Measurements from ENCODE around the gene TTC7B.

DNA sequence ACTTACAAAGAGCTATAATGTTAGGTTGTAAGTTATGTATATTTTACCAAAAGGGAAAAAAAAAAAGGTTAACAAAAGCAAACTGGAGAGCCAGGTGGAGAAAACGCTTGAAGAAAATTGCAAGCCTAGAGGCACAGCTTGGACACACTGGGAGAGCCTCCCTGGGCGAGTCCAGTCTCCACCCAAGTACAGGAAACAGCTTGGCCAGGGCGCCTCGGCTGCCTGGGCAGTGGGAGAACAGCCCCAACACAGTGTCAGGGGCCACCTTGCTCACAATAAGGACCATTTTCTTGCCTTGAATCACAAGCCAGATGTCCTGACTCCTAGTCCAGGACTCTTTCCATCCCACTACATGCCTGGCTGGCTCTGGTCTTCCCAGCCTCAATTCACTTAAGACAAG, 33.3 kb downstream of the TTC7B start:
- TF ChIP-seq MEF2B (IDR thresholded peaks at IDR 0.05; ENCODE audit: partially characterized antibody, poor library complexity, severe bottlenecking) = no peak
- no peak for TF ChIP-seq EP300 (IDR thresholded peaks at IDR 0.05; ENCODE audit: borderline replicate concordance in 1 of 2, control insufficient read depth in 1 of 2, low read depth in 2 of 2, low read length in 2 of 2)
- no peak for TF ChIP-seq SMC3 (IDR thresholded peaks at IDR 0.05; ENCODE audit: borderline replicate concordance, low read length)
- no peak for TF ChIP-seq SUZ12 (IDR thresholded peaks at IDR 0.05; ENCODE audit: unreplicated experiment)
- no peak for TF ChIP-seq SP1 (IDR thresholded peaks at IDR 0.05; ENCODE audit: low read depth, low read length)
